Smooth muscle cell of the coronary artery (primary cell): ENCODE results near the gene CD226. TPM values are rescaled to one million over a fixed set of nuclear protein-coding genes. Genes with fewer than 3 reads are reported as not detected.

Experiments used
- total RNA-seq: library from RNA; depleted of rRNA; stranded (reverse); fragments of >200 nt; gene quantifications from 2 replicates; pipeline ENCODE4 v1.2.3, GENCODE V29; 2014; ENCODE audit warnings: low replicate concordance

Gene CD226
- 0.15 and 0.23 TPM in 2 replicates for total RNA-seq

DNA sequence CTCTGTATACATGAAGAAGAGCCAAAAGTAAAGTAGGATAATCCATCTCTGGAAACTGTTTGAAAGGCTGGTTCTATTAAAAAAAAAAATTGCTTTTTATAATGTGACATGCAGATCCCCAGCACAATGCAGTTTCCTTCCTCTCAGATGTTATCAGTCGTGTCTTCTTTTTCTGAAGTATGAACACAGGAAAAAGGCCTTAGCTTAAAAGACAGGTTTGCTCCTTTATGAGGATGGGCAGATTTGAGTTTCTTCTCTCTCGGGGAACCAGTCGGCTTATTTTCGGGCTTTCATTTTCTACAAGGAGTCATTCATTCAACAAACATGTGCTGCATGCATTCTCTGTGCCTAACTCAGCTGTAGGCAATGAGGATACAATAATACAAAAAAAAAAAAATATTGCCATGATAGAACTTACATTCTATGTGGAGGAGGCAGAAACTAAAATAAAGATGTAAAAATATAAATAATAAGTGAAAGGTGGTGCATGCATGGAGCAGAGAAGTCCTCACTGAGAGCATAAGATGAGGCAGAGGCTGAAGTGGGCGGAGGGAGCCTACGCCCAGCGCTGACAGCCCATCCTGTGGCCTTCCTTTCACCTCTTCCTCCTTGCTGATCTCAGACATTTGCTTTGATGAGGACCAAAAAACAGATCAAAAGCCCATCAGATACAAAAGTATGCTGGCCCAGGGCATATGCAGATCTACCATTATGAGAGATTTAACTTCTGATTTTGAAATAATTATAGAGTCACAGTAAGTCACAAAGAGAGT is at the start of gene CD226:
Gene CD226, minus strand, starts transcription at position 513 of the 773 bp plus-strand sequence. Its CDS starts 467 bp downstream, at position 46.

